GM21360 (cell line): ENCODE data around the gene OBSL1.

Experiments
- ATAC-seq: cut with Tn5 transposase; IDR thresholded peaks from one replicate; pipeline ENCODE4 v1.9.1; 2021; ENCODE audit warnings: mild to moderate bottlenecking, moderate library complexity; ENCODE audit not compliant: unreplicated experiment

The OBSL1 gene

GRCh38 chr2:219567791-219568361 is 3.5 kb downstream of the OBSL1 start:
- ATAC-seq, result no peak

- ATAC-seq, result no peak
Measured at GRCh38 chr2:219567131-219567530, 4.2 kb downstream of the OBSL1 start.

GRCh38 chr2:219566640-219567039 is 4.7 kb downstream of the OBSL1 start:
- ATAC-seq, result no peak

GRCh38 chr2:219565130-219566080 is 5.9 kb downstream of the OBSL1 start:
- no peak for ATAC-seq

GRCh38 chr2:219563271-219563928 is 7.9 kb downstream of the OBSL1 start:
- ATAC-seq, result no peak

- no peak for ATAC-seq
Measured at GRCh38 chr2:219562049-219563020, 9.0 kb downstream of the OBSL1 start.

GRCh38 chr2:219561179-219562048 is 9.9 kb downstream of the OBSL1 start:
- no peak for ATAC-seq

GRCh38 chr2:219560893-219561178 is 10.5 kb downstream of the OBSL1 start:
- no peak for ATAC-seq

- no peak for ATAC-seq
Measured at GRCh38 chr2:219560037-219560892, 11.1 kb downstream of the OBSL1 start.

GRCh38 chr2:219559156-219559915 is 12.0 kb downstream of the OBSL1 start:
- ATAC-seq, result no peak

GRCh38 chr2:219557791-219558785 is 13.3 kb downstream of the OBSL1 start:
- no peak for ATAC-seq

GRCh38 chr2:219557320-219557719 is 14.0 kb downstream of the OBSL1 start:
- ATAC-seq, result no peak

GRCh38 chr2:219556413-219556812 is 14.9 kb downstream of the OBSL1 start:
- ATAC-seq, result no peak

GRCh38 chr2:219555956-219556355 is 15.4 kb downstream of the OBSL1 start:
- no peak for ATAC-seq

GRCh38 chr2:219554350-219554749 is 17.0 kb downstream of the OBSL1 start:
- ATAC-seq, result no peak

GRCh38 chr2:219553463-219553963 is 17.8 kb downstream of the OBSL1 start:
- ATAC-seq, result no peak

GRCh38 chr2:219553168-219553417 is 18.2 kb downstream of the OBSL1 start:
- no peak for ATAC-seq
